ENCODE data around the gene SLC29A3. TPM values are rescaled to one million over a fixed set of nuclear protein-coding genes. Genes with fewer than 3 reads are reported as not detected.

SLC29A3 gene
- polyA plus RNA-seq, 1 donor (not counting 4 experiments of a cell fraction or from before 2014, with no cell fraction given): 0.52 TPM

- Histone ChIP-seq H3K9ac (ENCODE audit: control insufficient read depth, extremely low read depth, insufficient read depth, low read length) (no peak overlapping the region), H3K27ac (ENCODE audit: control insufficient read depth, insufficient read depth, low read length) (no peak overlapping the region), H3K4me3 (ENCODE audit: control insufficient read depth in 2 of 3, extremely low read depth in 1 of 3, insufficient read depth in 2 of 3, low read depth in 1 of 3, low read length in 3 of 3) (no peak overlapping the region), H3K4me1 (ENCODE audit: control insufficient read depth, extremely low read depth, insufficient read depth, low read length) (peaks cover 4% of the 10 kb centered on the region), H3K79me2 (ENCODE audit: control insufficient read depth, insufficient read depth, low read length) (no peaks in the 10 kb centered on the region), H3K9me1 (ENCODE audit: control insufficient read depth, extremely low read depth, insufficient read depth, low read length) (no peaks in the 10 kb centered on the region), H4K20me1 (ENCODE audit: control insufficient read depth, extremely low read depth, insufficient read depth, low read length) (peaks cover 5% of the 10 kb centered on the region), H3K9me3 (ENCODE audit: control insufficient read depth, low read depth, low read length) (no peaks in the 10 kb centered on the region), H3K27me3 (ENCODE audit: control insufficient read depth, extremely low read depth, insufficient read depth, low read length) (no peaks in the 10 kb centered on the region), H2AFZ (ENCODE audit: control insufficient read depth, low read length) (no peak overlapping the region), H3K36me3 (ENCODE audit: control insufficient read depth in 2 of 2, extremely low read depth in 1 of 2, insufficient read depth in 2 of 2, low read length in 2 of 2) (peaks cover 0 to 2% of the 10 kb centered on the region in 2 experiments), H3K4me2 (ENCODE audit: control insufficient read depth, extremely low read depth, insufficient read depth, low read depth, low read length) (no peak overlapping the region)
- TF ChIP-seq CTCF (optimal IDR thresholded peaks at IDR 0.05 in 1 of 3, IDR thresholded peaks at IDR 0.05 in 1 of 3, conservative IDR thresholded peaks at IDR 0.05 in 1 of 3; ENCODE audit: extremely low read depth in 1 of 3, insufficient read depth in 2 of 3, low read length in 3 of 3) (no peak), EZH2 (IDR thresholded peaks at IDR 0.05; ENCODE audit: low read length) (no peak)
- dilution Hi-C loops (cut with MboI; ENCODE audit: extremely low pct_ligation_motif_present, low sequenced_read_pairs): no loop called here
- DNase-seq (ENCODE audit: low read depth, low spot score) (no peak), FAIRE-seq (no peak)
Measured at GRCh38 chr10:71291528-71291900, 27.5 kb upstream of the SLC29A3 start.

DNA sequence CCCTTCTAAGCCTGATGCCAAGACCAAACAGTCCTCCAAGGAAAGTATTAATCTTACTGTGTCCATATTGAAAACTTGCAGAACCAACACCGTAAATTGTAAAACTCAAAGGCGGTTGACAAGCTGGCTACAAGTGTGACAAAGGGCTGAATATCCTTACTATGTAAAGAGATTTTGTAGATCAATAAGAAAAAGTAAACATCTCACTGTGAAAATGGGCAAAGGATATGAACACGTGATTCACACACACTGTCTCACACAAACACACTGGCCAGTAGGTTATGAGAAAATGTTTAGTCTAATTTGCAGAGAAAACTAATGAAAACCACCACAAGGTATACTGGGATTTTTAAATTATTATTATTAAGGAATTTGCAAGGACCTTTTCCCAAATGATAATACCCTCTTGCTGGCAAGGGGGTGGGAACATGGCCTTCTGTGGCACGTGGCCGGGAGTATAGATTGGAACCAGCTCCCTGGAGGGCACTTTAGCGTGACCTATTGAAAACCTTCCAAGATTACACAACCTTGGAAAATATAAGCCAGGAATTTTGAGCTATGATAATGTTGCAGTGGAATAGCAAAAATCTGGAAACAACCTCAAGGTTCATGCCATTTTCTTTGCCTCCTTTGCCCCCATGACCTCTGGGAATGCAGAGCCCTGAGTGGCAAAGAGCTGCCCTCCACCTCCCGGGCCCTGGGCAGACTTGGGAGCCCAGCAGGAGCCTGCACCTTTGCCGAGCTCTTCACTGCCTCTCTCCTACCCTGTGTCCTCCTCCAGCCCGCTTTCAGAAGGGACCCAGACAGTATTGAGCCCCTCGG lies 26.2 kb upstream of the SLC29A3 start:
- no peak overlapping the region for H3K27ac ChIP-seq (ENCODE audit: control insufficient read depth, insufficient read depth, low read length)
- dilution Hi-C loops (cut with MboI; ENCODE audit: extremely low pct_ligation_motif_present, low sequenced_read_pairs): no loop called here

More for the DNA sequence above, 26.2 kb upstream of the SLC29A3 start:
- Histone ChIP-seq H3K4me3 (ENCODE audit: control insufficient read depth in 2 of 3, extremely low read depth in 1 of 3, insufficient read depth in 2 of 3, low read depth in 1 of 3, low read length in 3 of 3) (no peak overlapping the region), H3K36me3 (ENCODE audit: control insufficient read depth in 2 of 2, extremely low read depth in 1 of 2, insufficient read depth in 2 of 2, low read length in 2 of 2) (peaks cover 0 to 2% of the 10 kb centered on the region in 2 experiments), H3K4me2 (ENCODE audit: control insufficient read depth, extremely low read depth, insufficient read depth, low read depth, low read length) (no peak overlapping the region), H3K9ac (ENCODE audit: control insufficient read depth, extremely low read depth, insufficient read depth, low read length) (no peak overlapping the region), H3K9me3 (ENCODE audit: control insufficient read depth, low read depth, low read length) (no peaks in the 10 kb centered on the region), H3K79me2 (ENCODE audit: control insufficient read depth, insufficient read depth, low read length) (no peaks in the 10 kb centered on the region), H3K4me1 (ENCODE audit: control insufficient read depth, extremely low read depth, insufficient read depth, low read length) (peaks cover 4% of the 10 kb centered on the region), H4K20me1 (ENCODE audit: control insufficient read depth, extremely low read depth, insufficient read depth, low read length) (peaks cover 5% of the 10 kb centered on the region), H3K27me3 (ENCODE audit: control insufficient read depth, extremely low read depth, insufficient read depth, low read length) (no peaks in the 10 kb centered on the region), H3K9me1 (ENCODE audit: control insufficient read depth, extremely low read depth, insufficient read depth, low read length) (no peaks in the 10 kb centered on the region), H2AFZ (ENCODE audit: control insufficient read depth, low read length) (no peak overlapping the region)
- DNase-seq (ENCODE audit: low read depth, low spot score): no peak
- TF ChIP-seq EZH2 (IDR thresholded peaks at IDR 0.05; ENCODE audit: low read length) (no peak), CTCF (optimal IDR thresholded peaks at IDR 0.05 in 1 of 3, IDR thresholded peaks at IDR 0.05 in 1 of 3, conservative IDR thresholded peaks at IDR 0.05 in 1 of 3; ENCODE audit: extremely low read depth in 1 of 3, insufficient read depth in 2 of 3, low read length in 3 of 3) (no peak)
- no peak for FAIRE-seq
